OCI-LY1 (cell line): ENCODE measurements around the gene COIL.
"Not testable (repeated sequence)": the region's sequence is repeated elsewhere in the genome, so short reads cannot be mapped to it uniquely, and the experiment has no call there.

Experiments
- H2AFZ ChIP-seq: fragments of 200-600 bp; sonication (generic), shearing (Covaris generic); 2 replicates; pipeline ENCODE4 v1.6.0; 2014; ENCODE audit warnings: antibody characterized with exemption, mild to moderate bottlenecking, low read length
- H3F3A ChIP-seq: fragments of 200-600 bp; sonication (generic), shearing (Covaris generic); 2 replicates; pipeline ENCODE4 v1.6.0; 2014; ENCODE audit warnings: mild to moderate bottlenecking, antibody characterized with exemption, low read length, moderate library complexity; ENCODE audit not compliant: insufficient read depth
- H3K27ac ChIP-seq: fragments of 200-600 bp; sonication (generic); 2 replicates; pipeline ENCODE4 v1.5.1; 2014; ENCODE audit warnings: low read length, mixed run types, mild to moderate bottlenecking, low read depth; ENCODE audit not compliant: poor library complexity, severe bottlenecking
- H3K27me3 ChIP-seq: fragments of 200-600 bp; sonication (generic); 2 replicates; pipeline ENCODE4 v1.6.0; 2014; ENCODE audit warnings: antibody characterized with exemption, mild to moderate bottlenecking, low read length, moderate library complexity; ENCODE audit not compliant: insufficient read depth
- H3K36me3 ChIP-seq: fragments of 200-600 bp; sonication (generic); 2 replicates; pipeline ENCODE4 v1.6.1; 2014; ENCODE audit warnings: mild to moderate bottlenecking, antibody characterized with exemption, low read length, moderate library complexity, mixed read lengths; ENCODE audit not compliant: insufficient read depth
- H3K4me1 ChIP-seq: fragments of 200-600 bp; sonication (generic); 2 replicates; pipeline ENCODE4 v1.5.1; 2014; ENCODE audit warnings: mild to moderate bottlenecking, low read length, moderate library complexity; ENCODE audit not compliant: insufficient read depth, severe bottlenecking
- H3K4me2 ChIP-seq: fragments of 200-600 bp; sonication (generic), shearing (Covaris generic); 2 replicates; pipeline ENCODE4 v1.6.1; 2014; ENCODE audit warnings: low read length
- H3K4me3 ChIP-seq: fragments of 200-600 bp; sonication (generic); 2 replicates; pipeline ENCODE4 v1.5.1; 2014; ENCODE audit warnings: low read length, low read depth, mild to moderate bottlenecking, mixed read lengths; ENCODE audit not compliant: poor library complexity, severe bottlenecking
- H3K79me2 ChIP-seq: fragments of 200-600 bp; shearing (Covaris generic); 2 replicates; pipeline ENCODE4 v1.6.1; 2016; ENCODE audit warnings: mixed run types, low read length, mixed read lengths; ENCODE audit not compliant: insufficient read depth
- H3K9ac ChIP-seq: fragments of 200-600 bp; sonication (generic), shearing (Covaris generic); 2 replicates; pipeline ENCODE4 v1.6.1; 2014; ENCODE audit warnings: mild to moderate bottlenecking, low read length, mixed read lengths
- H3K9me2 ChIP-seq: fragments of 200-600 bp; sonication (generic), shearing (Covaris generic); 2 replicates; pipeline ENCODE4 v1.6.1; 2014; ENCODE audit warnings: low read depth, mild to moderate bottlenecking, low read length, mixed read lengths
- H3K9me3 ChIP-seq: fragments of 200-600 bp; shearing (Covaris generic); 2 replicates; pipeline ENCODE4 v1.6.1; 2014; ENCODE audit warnings: low read length, mixed read lengths
- H4K20me1 ChIP-seq: fragments of 200-600 bp; sonication (generic), shearing (Covaris generic); 2 replicates; pipeline ENCODE4 v1.6.0; 2016; ENCODE audit warnings: mild to moderate bottlenecking, low read length; ENCODE audit not compliant: insufficient read depth
- CTCF ChIP-seq: fragments of 200-600 bp; sonication (generic), shearing (Covaris generic); IDR thresholded peaks from 2 replicates; pipeline ENCODE4 v1.5.1; 2017; ENCODE audit warnings: mild to moderate bottlenecking, antibody characterized with exemption, low read length, moderate library complexity, mixed read lengths
- EZH2 ChIP-seq: fragments of 200-600 bp; sonication (generic), shearing (Covaris generic); IDR thresholded peaks from 2 replicates; pipeline ENCODE4 v1.8.0; 2017; ENCODE audit warnings: borderline replicate concordance, mixed run types, mild to moderate bottlenecking, antibody characterized with exemption, low read length, moderate library complexity, mixed read lengths

The COIL gene

GRCh38 chr17:56983366-56983765, 22.5 kb upstream of the COIL start:
- peaks cover 26% of the 10 kb centered on the region for H3K4me1 ChIP-seq
- no peak overlapping the region for H3K27ac ChIP-seq
- H3K4me2 ChIP-seq, result no peak overlapping the region

GRCh38 chr17:56982312-56982711, 21.5 kb upstream of the COIL start:
- no peak overlapping the region for H3K4me3 ChIP-seq
- H3F3A ChIP-seq, result no peaks in the 10 kb centered on the region
- H3K27me3 ChIP-seq, result no peaks in the 10 kb centered on the region
- TF ChIP-seq EZH2, result no peak
- TF ChIP-seq CTCF, result no peak
- peak overlapping the region; percentile 25; the same call in 1 of the 2 replicates for H3K4me2 ChIP-seq
- H3K4me1 ChIP-seq, result peaks cover 30% of the 10 kb centered on the region
- H3K27ac ChIP-seq, result peak overlapping the region; percentile 43
- H4K20me1 ChIP-seq, result no peaks in the 10 kb centered on the region
- H3K9me2 ChIP-seq, result no peaks in the 10 kb centered on the region
- no peak overlapping the region for H2AFZ ChIP-seq
- no peaks in the 10 kb centered on the region for H3K9me3 ChIP-seq
- peaks cover 17% of the 10 kb centered on the region; the same call in 1 of the 2 replicates for H3K36me3 ChIP-seq
- H3K79me2 ChIP-seq, result no peaks in the 10 kb centered on the region
- H3K9ac ChIP-seq, result peak overlapping the region; percentile 6; the same call in 1 of the 2 replicates

More at GRCh38 chr17:56983366-56983765, 22.5 kb upstream of the COIL start:
- Histone ChIP-seq H3F3A (no peaks in the 10 kb centered on the region), H3K36me3 (peaks cover 27% of the 10 kb centered on the region), H3K9me2 (no peaks in the 10 kb centered on the region), H3K4me3 (no peak overlapping the region), H3K79me2 (no peaks in the 10 kb centered on the region), H3K9ac (no peak overlapping the region), H3K9me3 (no peaks in the 10 kb centered on the region), H3K27me3 (no peaks in the 10 kb centered on the region), H4K20me1 (no peaks in the 10 kb centered on the region), H2AFZ (no peak overlapping the region)
- TF ChIP-seq CTCF (no peak), EZH2 (no peak)

GRCh38 chr17:56980526-56980925, 19.7 kb upstream of the COIL start:
- H3K9me2 ChIP-seq, H3K9ac ChIP-seq, H3K79me2 ChIP-seq, H3K36me3 ChIP-seq, H3K27ac ChIP-seq, H4K20me1 ChIP-seq, H3F3A ChIP-seq, H3K27me3 ChIP-seq, H3K9me3 ChIP-seq, H3K4me3 ChIP-seq, H3K4me2 ChIP-seq, H2AFZ ChIP-seq: not testable (repeated sequence)
- H3K4me1 ChIP-seq, result peaks cover 33% of the 10 kb centered on the region

GRCh38 chr17:56979091-56979480, 18.2 kb upstream of the COIL start:
- H3K9me2 ChIP-seq, result no peaks in the 10 kb centered on the region
- H3K4me1 ChIP-seq, result peaks cover 33% of the 10 kb centered on the region
- peak overlapping the region; percentile 64 for H3K9ac ChIP-seq
- H3K27me3 ChIP-seq, result no peaks in the 10 kb centered on the region; the same call in 1 of the 2 replicates
- H3K36me3 ChIP-seq, result no peaks in the 10 kb centered on the region
- peak overlapping the region; percentile 68 for H3K4me3 ChIP-seq
- TF ChIP-seq CTCF (no peak), EZH2 (no peak)
- H2AFZ ChIP-seq, result no peak overlapping the region
- no peaks in the 10 kb centered on the region for H3F3A ChIP-seq
- peak overlapping the region; percentile 25 for H3K27ac ChIP-seq
- no peaks in the 10 kb centered on the region for H3K79me2 ChIP-seq
- H4K20me1 ChIP-seq, result no peaks in the 10 kb centered on the region
- H3K9me3 ChIP-seq, result no peaks in the 10 kb centered on the region
- H3K4me2 ChIP-seq, result peak overlapping the region; percentile 75
